Measurements from ENCODE around the gene CACNB4.

DNA sequence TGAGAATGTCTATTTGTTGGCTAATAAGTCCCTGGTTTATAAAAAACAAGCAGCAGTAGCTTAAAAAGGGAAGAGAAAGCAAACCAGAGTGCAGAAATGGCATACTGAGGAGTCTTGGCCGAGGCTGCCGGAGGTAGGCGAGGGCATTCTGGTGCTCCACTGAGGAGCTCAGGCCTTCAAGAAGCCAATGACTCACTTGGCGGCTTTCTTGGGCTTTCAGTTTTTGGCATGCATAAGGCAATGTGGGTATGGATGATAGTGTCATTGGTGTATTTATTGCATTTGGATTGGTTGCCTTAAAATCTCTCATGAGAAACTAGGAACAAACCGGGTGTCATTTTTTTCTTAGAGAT lies 151.1 kb downstream of the CACNB4 start:
- TF ChIP-seq POLR2A (IDR thresholded peaks at IDR 0.05) (no peak), POLR2AphosphoS5 (IDR thresholded peaks at IDR 0.05) (no peak)
- TF ChIP-seq, protein P1, sequence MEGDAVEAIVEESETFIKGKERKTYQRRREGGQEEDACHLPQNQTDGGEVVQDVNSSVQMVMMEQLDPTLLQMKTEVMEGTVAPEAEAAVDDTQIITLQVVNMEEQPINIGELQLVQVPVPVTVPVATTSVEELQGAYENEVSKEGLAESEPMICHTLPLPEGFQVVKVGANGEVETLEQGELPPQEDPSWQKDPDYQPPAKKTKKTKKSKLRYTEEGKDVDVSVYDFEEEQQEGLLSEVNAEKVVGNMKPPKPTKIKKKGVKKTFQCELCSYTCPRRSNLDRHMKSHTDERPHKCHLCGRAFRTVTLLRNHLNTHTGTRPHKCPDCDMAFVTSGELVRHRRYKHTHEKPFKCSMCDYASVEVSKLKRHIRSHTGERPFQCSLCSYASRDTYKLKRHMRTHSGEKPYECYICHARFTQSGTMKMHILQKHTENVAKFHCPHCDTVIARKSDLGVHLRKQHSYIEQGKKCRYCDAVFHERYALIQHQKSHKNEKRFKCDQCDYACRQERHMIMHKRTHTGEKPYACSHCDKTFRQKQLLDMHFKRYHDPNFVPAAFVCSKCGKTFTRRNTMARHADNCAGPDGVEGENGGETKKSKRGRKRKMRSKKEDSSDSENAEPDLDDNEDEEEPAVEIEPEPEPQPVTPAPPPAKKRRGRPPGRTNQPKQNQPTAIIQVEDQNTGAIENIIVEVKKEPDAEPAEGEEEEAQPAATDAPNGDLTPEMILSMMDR (IDR thresholded peaks at IDR 0.05) = no peak

Data from prostate gland (tissue), 2 donors.